ENCODE measurements around the gene HMGA1.

Gene HMGA1

DNA sequence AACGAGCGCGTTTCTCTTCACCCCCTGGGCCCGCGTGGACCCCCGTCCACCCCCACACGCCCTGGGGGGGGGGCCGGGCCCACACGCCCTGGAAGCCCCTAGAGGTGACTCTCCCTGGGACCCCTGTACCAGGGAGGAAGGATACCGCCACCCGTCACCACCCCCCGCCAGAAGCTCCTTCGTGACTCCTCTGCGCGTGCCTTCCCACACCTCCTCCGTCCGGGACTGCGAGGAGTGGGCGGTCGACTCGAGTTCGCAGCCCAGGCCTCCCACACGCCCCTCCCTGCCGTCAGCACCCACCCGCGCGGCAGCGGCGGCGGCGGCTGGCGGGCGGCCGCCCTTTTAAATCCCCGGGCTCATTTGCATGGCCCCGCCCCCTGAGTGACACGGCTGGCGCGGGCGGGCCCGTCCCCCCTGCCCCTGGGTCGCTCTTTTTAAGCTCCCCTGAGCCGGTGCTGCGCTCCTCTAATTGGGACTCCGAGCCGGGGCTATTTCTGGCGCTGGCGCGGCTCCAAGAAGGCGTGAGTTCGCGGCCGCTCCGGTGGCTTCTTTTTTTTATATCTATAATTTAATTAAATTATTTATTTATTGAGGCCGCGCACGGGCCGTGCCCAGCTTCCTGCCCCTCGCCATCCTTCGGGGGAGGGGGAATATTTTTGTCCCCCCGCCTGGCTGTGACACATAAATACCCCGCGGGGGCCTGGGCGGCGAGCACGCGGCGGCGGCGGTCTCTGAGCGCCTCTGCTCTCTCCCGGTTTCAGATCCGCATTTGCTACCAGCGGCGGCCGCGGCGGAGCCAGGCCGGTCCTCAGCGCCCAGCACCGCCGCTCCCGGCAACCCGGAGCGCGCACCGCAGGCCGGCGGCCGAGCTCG lies at the start of gene HMGA1:
HMGA1 (plus strand) TSS at position 431 of the 873 bp plus-strand sequence. CDS start 3,908 bp downstream, outside the sequence.
- peak; percentile 95 for DNase-seq (ENCODE audit: low spot score)

GRCh38 chr6:34189806-34190503 lies 46.7 kb upstream of the HMGA1 start:
- no peak for DNase-seq (ENCODE audit: low spot score)

DNA sequence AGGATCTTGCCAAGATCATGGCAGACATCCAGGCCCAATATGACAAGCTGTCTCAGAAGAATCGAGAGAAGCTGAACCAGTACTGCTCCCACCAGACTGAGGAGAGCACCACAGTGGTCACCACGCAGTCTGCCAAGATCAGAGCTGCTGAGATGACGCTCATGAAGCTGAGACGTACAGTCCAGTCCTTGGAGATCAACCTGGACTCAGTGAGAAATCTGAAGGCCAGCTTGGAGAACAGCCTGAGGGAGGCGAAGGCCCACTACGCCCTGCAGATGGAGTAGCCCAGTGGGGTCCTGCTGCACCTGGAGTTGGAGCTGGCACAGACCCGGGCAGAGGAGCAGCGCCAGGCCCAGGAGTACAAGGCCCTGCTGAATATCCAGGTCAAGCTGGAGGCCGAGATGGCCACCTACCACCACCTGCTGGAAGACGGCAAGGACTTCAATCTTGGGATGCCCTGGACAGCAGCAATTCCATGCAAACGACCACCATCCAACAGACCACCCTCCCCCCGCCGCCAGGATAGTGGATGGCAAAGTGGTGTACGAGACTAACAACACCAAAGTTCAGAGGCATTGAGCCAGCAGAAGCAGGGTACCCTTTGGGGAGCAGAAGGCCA lies 46.1 kb upstream of the HMGA1 start:
- DNase-seq (ENCODE audit: low spot score): no peak

DNA sequence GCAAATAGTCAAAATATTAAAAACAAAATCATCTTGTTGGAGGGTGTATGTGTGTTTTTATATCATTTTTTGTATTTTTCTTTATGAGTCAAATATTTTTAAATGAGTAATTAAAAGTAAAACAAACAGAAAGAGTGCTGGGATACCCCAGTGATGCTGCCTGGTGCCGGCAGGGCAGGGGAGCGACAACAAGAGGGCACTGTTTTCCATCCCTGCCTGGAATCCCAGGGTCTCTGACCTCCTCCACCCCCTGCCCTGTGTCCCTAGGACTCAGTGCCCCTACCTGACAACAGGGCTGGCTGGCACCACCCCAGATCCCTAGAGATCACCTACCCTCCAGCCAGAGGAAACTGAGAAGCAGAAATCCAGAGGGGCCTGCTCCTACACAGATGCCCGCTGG lies 41.9 kb upstream of the HMGA1 start:
- DNase-seq (ENCODE audit: low spot score): no peak

- no peak for DNase-seq (ENCODE audit: low spot score)
Observed at GRCh38 chr6:34195726-34196115, 41.0 kb upstream of the HMGA1 start.

DNA sequence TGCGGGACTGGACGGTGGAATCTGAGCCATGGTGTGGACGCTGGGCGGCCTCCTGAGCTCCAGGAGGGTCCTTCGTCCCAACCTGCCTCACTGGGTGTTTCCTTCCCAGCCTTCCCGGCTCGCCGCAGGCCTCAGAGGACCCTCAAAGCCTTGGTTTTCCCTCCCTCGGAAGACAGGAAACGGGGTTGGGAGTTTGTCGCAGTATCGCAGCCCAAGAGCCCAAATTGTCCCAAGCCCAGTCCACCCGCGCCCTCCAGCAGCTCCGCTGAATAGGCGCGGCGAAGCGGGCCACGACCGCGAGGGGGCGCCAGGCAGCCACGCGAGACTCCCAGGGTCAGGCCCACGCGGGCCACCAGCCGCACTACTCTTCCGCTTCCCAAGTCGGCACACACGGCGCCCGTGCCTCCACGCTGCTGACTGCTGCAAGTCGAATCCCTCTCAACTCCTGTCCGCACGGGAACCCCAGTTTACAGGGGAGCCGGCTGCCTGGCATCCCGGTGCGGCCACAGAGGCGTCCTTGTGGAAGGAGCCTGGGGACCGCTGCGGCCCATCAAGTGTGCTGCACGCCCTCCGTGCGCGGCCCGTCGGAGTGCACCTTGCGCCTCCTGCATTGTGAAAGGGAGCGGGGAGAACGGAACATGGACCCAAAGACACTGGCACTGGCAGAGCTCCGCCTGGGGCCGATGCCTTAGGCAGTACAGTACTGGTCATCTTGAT lies 40.4 kb upstream of the HMGA1 start:
- peak; percentile 90 for DNase-seq (ENCODE audit: low spot score)

DNA sequence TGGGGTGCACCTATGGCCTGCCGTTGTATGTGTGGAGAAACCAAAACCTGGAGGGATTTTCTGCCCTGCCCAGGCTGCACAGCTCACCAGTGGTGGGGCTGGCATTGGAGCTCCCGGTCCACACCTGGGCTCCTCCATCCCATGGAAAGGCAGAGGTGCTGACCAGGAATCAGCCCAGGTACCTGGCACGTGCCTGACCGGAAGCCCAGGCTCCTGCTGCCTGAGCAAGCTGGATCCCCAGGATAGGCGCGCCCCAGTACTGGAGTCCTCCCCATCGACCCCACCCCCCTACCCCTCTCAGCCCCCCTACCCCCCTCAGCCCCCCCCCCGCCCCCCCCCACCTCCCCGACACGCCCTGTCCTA lies 39.9 kb upstream of the HMGA1 start:
- DNase-seq (ENCODE audit: low spot score): no peak

DNA sequence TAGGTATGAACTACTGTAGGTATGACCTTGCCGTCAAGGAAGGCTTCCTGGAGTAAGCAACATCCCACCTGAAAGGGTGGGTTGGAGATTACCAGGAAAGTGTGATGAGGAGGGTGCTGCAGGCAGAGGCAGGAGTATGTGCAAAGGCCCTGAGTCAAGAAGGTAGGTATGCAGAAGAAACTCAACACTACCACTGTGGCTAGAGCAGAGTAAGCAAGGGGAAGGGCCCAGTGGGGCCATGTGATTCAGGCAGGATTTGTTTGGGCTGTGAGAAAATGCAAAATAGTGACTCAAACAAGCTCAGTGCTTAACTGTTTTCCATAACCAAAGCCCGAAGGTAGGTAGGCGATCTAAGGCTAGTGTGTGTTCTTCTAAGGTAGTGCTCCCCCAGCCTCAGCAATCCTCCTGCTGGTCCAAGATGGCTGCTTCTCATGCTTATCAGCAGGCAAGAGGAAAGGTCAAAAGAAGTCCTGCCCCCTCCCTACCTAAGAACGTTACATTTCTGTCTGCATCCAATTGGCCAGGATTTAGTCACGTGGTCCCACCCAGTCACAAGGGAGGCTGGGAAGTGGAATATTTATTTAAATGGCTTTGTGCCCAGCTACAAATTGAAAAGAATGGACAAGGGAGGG lies 36.2 kb upstream of the HMGA1 start:
- no peak for DNase-seq (ENCODE audit: low spot score)

DNA sequence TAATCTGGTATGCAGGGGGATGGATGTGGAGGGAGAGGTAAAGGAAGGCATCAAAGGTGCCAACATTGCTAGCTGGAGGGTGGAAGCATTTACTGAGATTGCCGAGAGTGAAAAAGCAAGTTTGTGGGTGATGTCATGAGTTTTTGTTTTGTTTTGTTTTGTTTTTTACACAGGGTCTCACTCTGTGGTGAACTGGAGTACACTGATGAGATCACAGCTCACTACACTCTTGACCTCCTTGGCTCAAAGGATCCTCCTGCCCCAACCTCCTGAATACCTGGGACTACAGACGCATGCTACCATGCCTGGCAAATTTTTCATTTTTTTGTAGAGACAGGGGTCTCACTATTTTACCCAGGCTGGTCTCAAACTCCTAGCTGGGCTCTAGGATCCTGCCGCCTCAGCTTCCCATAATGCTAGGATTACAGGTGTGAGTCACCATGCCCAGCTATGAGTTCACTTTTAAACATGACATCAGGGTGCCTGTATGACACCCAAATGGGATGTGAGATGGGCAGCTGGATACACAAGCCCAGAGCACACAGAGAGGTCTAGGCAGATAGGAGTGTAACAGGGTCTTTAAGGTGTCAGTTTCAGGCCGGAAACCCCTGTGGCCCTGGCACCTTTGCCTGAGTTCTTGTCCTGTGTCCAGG lies 35.1 kb upstream of the HMGA1 start:
- DNase-seq (ENCODE audit: low spot score): no peak

DNA sequence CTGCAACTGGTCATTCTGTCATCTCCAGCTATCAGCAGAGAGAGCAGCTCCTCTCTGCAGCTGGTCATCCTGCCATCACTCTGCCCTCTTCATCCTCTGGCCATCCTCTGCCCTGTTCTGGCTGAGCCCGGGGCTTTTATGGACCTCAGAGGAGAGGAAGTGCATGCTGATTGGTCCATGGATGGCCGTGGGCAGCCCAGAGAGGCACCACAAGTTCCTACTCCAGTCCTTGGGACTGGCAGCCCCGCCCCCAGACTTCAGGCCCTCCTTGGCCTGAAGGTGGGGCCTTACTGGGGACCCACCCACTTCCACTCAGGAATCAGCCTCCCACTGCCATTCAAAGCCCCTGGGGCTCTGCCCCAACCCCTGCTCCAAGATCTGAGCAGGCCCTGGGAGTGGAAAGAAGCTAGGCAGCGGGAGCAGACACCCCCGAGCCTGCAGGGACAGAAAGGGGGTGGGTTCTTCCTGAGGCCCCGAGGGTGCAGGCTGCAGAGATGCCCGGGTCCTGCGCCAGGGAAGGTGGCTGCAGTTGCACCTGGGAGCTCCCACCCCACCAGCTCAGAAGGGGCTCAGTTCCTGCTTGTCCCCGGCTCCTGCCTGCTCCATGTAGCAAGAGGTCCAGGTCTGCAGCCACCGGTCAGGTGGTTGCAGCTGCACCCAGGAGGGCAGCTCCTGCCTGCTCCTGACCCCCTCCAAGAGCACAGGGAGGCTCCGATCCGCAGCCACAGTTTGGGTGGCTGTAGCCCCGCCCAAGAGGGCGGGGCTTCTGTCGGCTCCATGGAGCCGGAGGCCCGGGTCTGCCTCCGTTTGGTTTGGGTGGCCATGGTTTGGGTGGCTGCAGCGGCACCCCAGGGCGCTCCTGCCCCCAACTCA lies 34.1 kb upstream of the HMGA1 start:
- DNase-seq (ENCODE audit: low spot score): no peak

DNA sequence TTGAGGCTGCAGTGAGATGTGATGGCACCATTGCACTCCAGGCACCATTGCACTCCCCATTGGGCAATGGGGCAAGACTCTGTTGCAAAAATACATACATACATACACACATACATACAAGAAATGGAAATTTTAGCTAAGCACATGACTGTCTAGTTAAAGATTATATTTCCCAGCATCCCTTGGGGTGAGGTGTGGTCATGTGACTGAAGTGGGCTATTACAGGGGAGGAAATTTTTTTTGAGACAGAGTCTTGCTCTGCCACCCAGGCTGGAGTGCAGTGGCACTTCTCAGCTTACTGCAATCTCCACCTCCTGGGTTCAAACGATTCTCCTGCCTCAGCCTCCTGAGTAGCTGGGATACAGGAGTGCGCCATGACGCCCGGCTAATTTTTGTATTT lies 32.0 kb upstream of the HMGA1 start:
- DNase-seq (ENCODE audit: low spot score): no peak

GRCh38 chr6:34205466-34205865 lies 31.2 kb upstream of the HMGA1 start:
- no peak for DNase-seq (ENCODE audit: low spot score)

GRCh38 chr6:34205916-34206315 lies 30.8 kb upstream of the HMGA1 start:
- DNase-seq (ENCODE audit: low spot score): no peak

GRCh38 chr6:34206726-34207125 lies 29.9 kb upstream of the HMGA1 start:
- DNase-seq (ENCODE audit: low spot score): no peak

GRCh38 chr6:34207695-34208443 lies 28.8 kb upstream of the HMGA1 start:
- DNase-seq (ENCODE audit: low spot score): no peak

- DNase-seq (ENCODE audit: low spot score): no peak
Observed at GRCh38 chr6:34213772-34214171, 22.9 kb upstream of the HMGA1 start.

- DNase-seq (ENCODE audit: low spot score): no peak
Observed at GRCh38 chr6:34218691-34219090, 18.0 kb upstream of the HMGA1 start.

DNA sequence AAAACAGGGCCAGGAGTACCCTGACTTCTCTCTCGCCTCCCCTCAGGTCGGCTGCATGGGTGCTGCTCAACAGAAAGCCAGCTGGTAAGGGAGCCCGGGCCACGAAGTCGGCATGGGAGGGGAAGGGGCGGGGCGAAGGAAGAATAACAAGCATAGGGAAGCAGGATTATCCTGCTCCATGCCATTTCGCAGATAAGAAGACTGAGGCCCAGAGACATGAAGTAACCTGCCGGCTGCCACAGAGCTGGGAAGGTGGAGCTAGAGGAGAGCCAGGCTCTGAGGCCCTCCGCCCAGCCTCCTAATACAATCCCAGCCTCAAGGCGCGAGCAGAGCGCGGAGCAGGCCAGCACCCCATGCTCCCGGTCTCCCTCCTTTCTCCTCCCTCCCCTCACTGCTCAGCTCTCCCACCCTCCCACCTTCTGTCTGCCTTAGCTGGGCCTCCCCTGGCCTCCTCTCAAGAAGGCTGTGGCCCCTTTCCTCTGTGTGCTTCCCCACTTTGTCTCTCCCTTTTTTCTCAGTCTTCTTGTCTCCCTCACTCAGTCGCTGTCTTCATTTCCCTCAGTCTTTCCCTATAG lies 13.2 kb upstream of the HMGA1 start:
- no peak for DNase-seq (ENCODE audit: low spot score)
